Fibroblast of lung (primary cell): ENCODE measurements around the gene FHAD1. TPM values are rescaled to one million over a fixed set of nuclear protein-coding genes. Genes with fewer than 3 reads are reported as not detected.

Experiments
- DNase-seq, 2 donors: peaks; one replicate each; pipeline versions ENCODE4 v3.0.0 to v3.0.0-alpha.2; 2010; ENCODE audit warnings: low read depth in 2 of 2
- H2AFZ ChIP-seq: 2 replicates; pipeline ENCODE4 v1.5.1; 2012; ENCODE audit warnings: low read length, control low read depth, inconsistent platforms
- H3K27ac ChIP-seq: 2 replicates; pipeline ENCODE4 v1.5.1; 2011; ENCODE audit warnings: low read length, control low read depth; ENCODE audit not compliant: insufficient read depth
- H3K27me3 ChIP-seq: 2 replicates; pipeline ENCODE4 v1.5.1; 2011; ENCODE audit warnings: mild to moderate bottlenecking, low read length; ENCODE audit not compliant: control insufficient read depth, insufficient read depth
- H3K36me3 ChIP-seq: 2 replicates; pipeline ENCODE4 v1.5.1; 2011; ENCODE audit warnings: low read length; ENCODE audit not compliant: control insufficient read depth, insufficient read depth
- H3K4me1 ChIP-seq: 2 replicates; pipeline ENCODE4 v1.5.1; 2011; ENCODE audit warnings: low read length; ENCODE audit not compliant: control insufficient read depth, insufficient read depth; ENCODE audit errors: extremely low read depth
- H3K4me2 ChIP-seq: 2 replicates; pipeline ENCODE4 v1.5.1; 2011; ENCODE audit warnings: low read length, control low read depth; ENCODE audit not compliant: insufficient read depth; ENCODE audit errors: extremely low read depth
- H3K4me3 ChIP-seq, 4 experiments: fragments of 200-600 bp in 1 of 4; sonication (generic) in 1 of 4; replicated peaks in 1 of 4; 2 replicates each; pipeline ENCODE4 v1.5.1; 2011 to 2016; ENCODE audit warnings: low read length in 4 of 4, low read depth in 3 of 4, mild to moderate bottlenecking in 3 of 4, control low read depth in 2 of 4, inconsistent platforms in 1 of 4, mixed read lengths in 1 of 4; ENCODE audit not compliant: insufficient read depth in 1 of 4; ENCODE audit errors: control extremely low read depth in 1 of 4
- H3K79me2 ChIP-seq: 2 replicates; pipeline ENCODE4 v1.5.1; 2012; ENCODE audit warnings: mild to moderate bottlenecking, low read length, inconsistent platforms; ENCODE audit not compliant: control insufficient read depth, insufficient read depth
- H3K9ac ChIP-seq: 2 replicates; pipeline ENCODE4 v1.5.1; 2011; ENCODE audit warnings: mild to moderate bottlenecking, low read length, control low read depth; ENCODE audit not compliant: insufficient read depth
- H3K9me3 ChIP-seq: 2 replicates; pipeline ENCODE4 v1.5.1; 2012; ENCODE audit warnings: low read depth, low read length; ENCODE audit not compliant: control insufficient read depth, insufficient read depth
- H4K20me1 ChIP-seq: 2 replicates; pipeline ENCODE4 v1.5.1; 2011; ENCODE audit warnings: low read length; ENCODE audit not compliant: control insufficient read depth, insufficient read depth; ENCODE audit errors: extremely low read depth
- CTCF ChIP-seq, 2 donors: IDR thresholded peaks in 1 of 2; conservative IDR thresholded peaks in 1 of 2; 1 replicate in 1 of 2; 2 replicates in 1 of 2; pipeline ENCODE4 v1.5.1; 2011 to 2012; ENCODE audit warnings: low read length in 2 of 2, control low read depth in 1 of 2, inconsistent platforms in 1 of 2, low read depth in 1 of 2, mild to moderate bottlenecking in 1 of 2
- EZH2 ChIP-seq: IDR thresholded peaks from 2 replicates; pipeline ENCODE4 v1.5.1; 2012; ENCODE audit warnings: low read length, control low read depth, mild to moderate bottlenecking; ENCODE audit errors: missing control alignments
- polyA plus RNA-seq, 2 donors: library from polyadenylated mRNA; depleted of rRNA in 1 of 2; stranded (reverse) in 1 of 2; unstranded in 1 of 2; fragments of >200 nt; gene quantifications; 2 replicates each; pipeline ENCODE4 v1.2.1, GENCODE V29; 2011 to 2012; ENCODE audit warnings: missing spikeins in 1 of 2
- total RNA-seq: library from RNA; depleted of rRNA; stranded (reverse); fragments of >200 nt; gene quantifications from 2 replicates; pipeline ENCODE4 v1.2.1, GENCODE V29; 2014

FHAD1 gene
- total and polyA plus RNA-seq, 2 donors (not counting 1 experiment from before 2014, with no cell fraction given): 0.09 to 0.66 TPM

GRCh38 chr1:15218287-15219279 lies 28.4 kb upstream of the FHAD1 start:
- no peaks in the 10 kb centered on the region for H4K20me1 ChIP-seq
- DNase-seq: peak; percentile 19 to 21

GRCh38 chr1:15219280-15220023 lies 27.6 kb upstream of the FHAD1 start:
- Histone ChIP-seq H3K36me3 (peaks cover 1% of the 10 kb centered on the region), H3K9ac (no peak overlapping the region), H3K79me2 (no peaks in the 10 kb centered on the region), H2AFZ (no peak overlapping the region), H4K20me1 (no peaks in the 10 kb centered on the region), H3K9me3 (no peaks in the 10 kb centered on the region), H3K4me1 (peaks cover 7% of the 10 kb centered on the region), H3K4me2 (no peak overlapping the region), H3K27me3 (no peaks in the 10 kb centered on the region), H3K27ac (no peak overlapping the region), H3K4me3 (no peak overlapping the region)
- no peak for DNase-seq
- TF ChIP-seq CTCF (conservative IDR thresholded peaks at IDR 0.05 in 1 of 2, IDR thresholded peaks at IDR 0.05 in 1 of 2; ENCODE audit: low read depth in 1 of 2, low read length in 2 of 2) (no peak), EZH2 (no peak)

More at GRCh38 chr1:15218287-15219279, 28.4 kb upstream of the FHAD1 start:
- Histone ChIP-seq H3K27me3 (no peaks in the 10 kb centered on the region), H3K9me3 (no peaks in the 10 kb centered on the region), H3K27ac (no peak overlapping the region), H3K9ac (no peak overlapping the region), H3K4me3 (no peak overlapping the region), H3K4me2 (no peak overlapping the region), H3K36me3 (peaks cover 1% of the 10 kb centered on the region), H3K4me1 (peaks cover 12% of the 10 kb centered on the region), H2AFZ (no peak overlapping the region), H3K79me2 (no peaks in the 10 kb centered on the region)
- no peak for TF ChIP-seq CTCF (conservative IDR thresholded peaks at IDR 0.05 in 1 of 2, IDR thresholded peaks at IDR 0.05 in 1 of 2; ENCODE audit: low read depth in 1 of 2, low read length in 2 of 2)
- TF ChIP-seq EZH2: no peak

- H3K27me3 ChIP-seq: no peaks in the 10 kb centered on the region
- H3K4me1 ChIP-seq: peaks cover 3% of the 10 kb centered on the region
- H3K36me3 ChIP-seq: peaks cover 1% of the 10 kb centered on the region
- H3K27ac ChIP-seq: no peak overlapping the region
- H3K4me2 ChIP-seq: no peak overlapping the region
- H2AFZ ChIP-seq: no peak overlapping the region
- no peak overlapping the region for H3K9ac ChIP-seq
- no peaks in the 10 kb centered on the region for H4K20me1 ChIP-seq
- H3K9me3 ChIP-seq: no peaks in the 10 kb centered on the region
- no peak for DNase-seq
- H3K4me3 ChIP-seq: no peak overlapping the region
- TF ChIP-seq EZH2: no peak
- TF ChIP-seq CTCF (conservative IDR thresholded peaks at IDR 0.05 in 1 of 2, IDR thresholded peaks at IDR 0.05 in 1 of 2; ENCODE audit: low read depth in 1 of 2, low read length in 2 of 2): no peak
- no peaks in the 10 kb centered on the region for H3K79me2 ChIP-seq
These were observed 27.0 kb upstream of the FHAD1 start for GRCh38 chr1:15220024-15220392.
